ENCODE data around the gene GYS2. TPM values are rescaled to one million over a fixed set of nuclear protein-coding genes. Genes with fewer than 3 reads are reported as not detected.

The GYS2 gene
- total and polyA plus RNA-seq, 8 donors, result not detected

GRCh38 chr12:21613931-21614330 is 9.3 kb upstream of the GYS2 start:
- no peak overlapping the region for H3K27ac ChIP-seq
- peak in 2 of 4 donors; percentile 13 for TF ChIP-seq CTCF (IDR thresholded peaks at IDR 0.05)
- no peaks in the 10 kb centered on the region for H3K9me3 ChIP-seq
- peaks cover 0 to 24% (median 7%) of the 10 kb centered on the region in 3 donors for H3K4me1 ChIP-seq
- DNase-seq, result no peak
- no peaks in the 10 kb centered on the region for H3K27me3 ChIP-seq
- H3K36me3 ChIP-seq, result no peaks in the 10 kb centered on the region
- intact Hi-C loops (cut with DNase I), result no loop called here
- ATAC-seq, result peak in 1 of 4 donors; percentile 38
- 21% methylated on average over 2 of the region's 2 CpGs for WGBS, 2 donors
- no peak overlapping the region for H3K4me3 ChIP-seq
- FAIRE-seq, result no peak

GRCh38 chr12:21608196-21608595 is 3.5 kb upstream of the GYS2 start:
- Histone ChIP-seq H3K36me3 (no peaks in the 10 kb centered on the region), H3K27me3 (no peaks in the 10 kb centered on the region), H3K27ac (no peak overlapping the region), H3K4me1 (peaks cover 0 to 4% (median 2%) of the 10 kb centered on the region in 3 donors), H3K9me3 (no peaks in the 10 kb centered on the region), H3K4me3 (no peak overlapping the region)
- intact Hi-C loops (cut with DNase I), result loop anchor here in 2 of 3 donors (5.0 to 10.0 kb wide), 2 partner anchors 69 to 77 kb away; no protein-coding TSS in a partner anchor
- TF ChIP-seq CTCF (IDR thresholded peaks at IDR 0.05), result no peak
- ATAC-seq, result no peak
- no peak for DNase-seq
- FAIRE-seq, result no peak

- peak; percentile 48 to 84 (median 76) for ATAC-seq
- Histone ChIP-seq H3K4me3 (no peak overlapping the region), H3K36me3 (no peaks in the 10 kb centered on the region), H3K27me3 (no peaks in the 10 kb centered on the region), H3K9me3 (no peaks in the 10 kb centered on the region), H3K27ac (no peak overlapping the region), H3K4me1 (peaks cover 0 to 7% (median under 1%) of the 10 kb centered on the region in 3 donors)
- no peak for DNase-seq
- TF ChIP-seq CTCF (IDR thresholded peaks at IDR 0.05), result peak in 2 of 4 donors; percentile 20 to 30
- WGBS, 2 donors, result 27 to 37% methylated on average over 2 of the region's 2 CpGs
- intact Hi-C loops (cut with DNase I), result loop anchor here in 2 of 3 donors (5.0 to 10.0 kb wide), 2 partner anchors 70 to 77 kb away; no protein-coding TSS in a partner anchor
- no peak for FAIRE-seq
These were observed 3.1 kb upstream of the GYS2 start for GRCh38 chr12:21607701-21608100.

- Histone ChIP-seq H3K27me3 (no peaks in the 10 kb centered on the region), H3K4me3 (no peak overlapping the region), H3K36me3 (no peaks in the 10 kb centered on the region), H3K27ac (no peak overlapping the region), H3K4me1 (peaks cover 0 to 8% (median 0%) of the 10 kb centered on the region in 3 donors), H3K9me3 (no peaks in the 10 kb centered on the region)
- DNase-seq, result no peak
- ATAC-seq, result no peak
- 24 to 26% methylated on average over 1 of the region's 1 CpG for WGBS, 2 donors
- intact Hi-C loops (cut with DNase I), result loop anchor here in 2 of 3 donors (5.0 to 10.0 kb wide), 2 partner anchors 71 to 79 kb away; no protein-coding TSS in a partner anchor
- no peak for FAIRE-seq
- TF ChIP-seq CTCF (IDR thresholded peaks at IDR 0.05), result no peak
These were observed 1.5 kb upstream of the GYS2 start for GRCh38 chr12:21606175-21606574.

GRCh38 chr12:21602774-21603173 is 1.9 kb downstream of the GYS2 start:
- Histone ChIP-seq H3K4me1 (peaks cover 0 to 12% (median 5%) of the 10 kb centered on the region in 3 donors), H3K27ac (no peak overlapping the region), H3K4me3 (no peak overlapping the region), H3K9me3 (no peaks in the 10 kb centered on the region), H3K27me3 (no peaks in the 10 kb centered on the region), H3K36me3 (no peaks in the 10 kb centered on the region)
- FAIRE-seq (no peak), ATAC-seq (peak; percentile 34 to 75 (median 58)), DNase-seq (peak in 1 of 6 donors; percentile 17)
- intact Hi-C loops (cut with DNase I), result loop anchor here in 1 of 3 donors (10.0 kb wide), 1 partner anchor 82 kb away; no protein-coding TSS in a partner anchor
- WGBS, 2 donors, result 23 to 24% methylated on average over 2 of the region's 2 CpGs
- no peak for TF ChIP-seq CTCF (IDR thresholded peaks at IDR 0.05)

Data from pancreas (tissue), 10 donors.